GM23248 (cell line): ENCODE data around the gene METTL18. TPM values are rescaled to one million over a fixed set of nuclear protein-coding genes. Genes with fewer than 3 reads are reported as not detected.
"Not testable (repeated sequence)": the region's sequence is repeated elsewhere in the genome, so short reads cannot be mapped to it uniquely, and the experiment has no call there.

Source experiments
- DNase-seq: peaks from one replicate; pipeline ENCODE4 v3.0.0-alpha.2; 2015
- H2AFZ ChIP-seq: fragments of 200-600 bp; sonication (generic); 2 replicates; pipeline ENCODE4 v1.6.1; 2016; ENCODE audit warnings: antibody characterized with exemption
- H3F3A ChIP-seq: fragments of 200-600 bp; sonication (generic); 2 replicates; pipeline ENCODE4 v1.6.1; 2016; ENCODE audit warnings: mild to moderate bottlenecking, antibody characterized with exemption, mixed run types; ENCODE audit not compliant: insufficient read depth
- H3K27ac ChIP-seq: fragments of 200-600 bp; sonication (generic); 2 replicates; pipeline ENCODE4 v1.5.1; 2016; ENCODE audit warnings: mild to moderate bottlenecking
- H3K27me3 ChIP-seq: fragments of 200-600 bp; sonication (generic); replicated peaks from 2 replicates; pipeline ENCODE4 v1.6.1; 2016; ENCODE audit warnings: mild to moderate bottlenecking; ENCODE audit not compliant: insufficient read depth
- H3K36me3 ChIP-seq: fragments of 200-600 bp; sonication (generic); 2 replicates; pipeline ENCODE4 v1.6.1; 2016; ENCODE audit warnings: low read depth, mild to moderate bottlenecking
- H3K4me1 ChIP-seq: fragments of 200-600 bp; sonication (generic); 2 replicates; pipeline ENCODE4 v1.6.1; 2016; ENCODE audit warnings: mild to moderate bottlenecking; ENCODE audit not compliant: insufficient read depth
- H3K4me2 ChIP-seq: fragments of 200-600 bp; sonication (generic); one replicate; pipeline ENCODE4 v1.6.1; 2016; ENCODE audit warnings: mild to moderate bottlenecking; ENCODE audit not compliant: unreplicated experiment
- H3K4me3 ChIP-seq: fragments of 200-600 bp; sonication (generic); 2 replicates; pipeline ENCODE4 v1.5.1; 2016; ENCODE audit warnings: mild to moderate bottlenecking
- H3K79me2 ChIP-seq: fragments of 200-600 bp; sonication (generic); 2 replicates; pipeline ENCODE4 v1.6.1; 2016; ENCODE audit warnings: mild to moderate bottlenecking; ENCODE audit not compliant: insufficient read depth
- H3K9ac ChIP-seq: fragments of 200-600 bp; sonication (generic); 2 replicates; pipeline ENCODE4 v1.6.1; 2016; ENCODE audit warnings: mild to moderate bottlenecking
- H3K9me2 ChIP-seq: fragments of 200-600 bp; sonication (generic); 2 replicates; pipeline ENCODE4 v1.6.1; 2016; ENCODE audit warnings: mixed run types, mild to moderate bottlenecking, moderate library complexity; ENCODE audit not compliant: insufficient read depth
- H3K9me3 ChIP-seq: fragments of 200-600 bp; sonication (generic); one replicate; pipeline ENCODE4 v1.6.1; 2017; ENCODE audit warnings: low read depth
- H4K20me1 ChIP-seq: fragments of 200-600 bp; sonication (generic); 2 replicates; pipeline ENCODE4 v1.6.0; 2016; ENCODE audit not compliant: insufficient read depth
- EZH2 ChIP-seq: fragments of 200-600 bp; sonication (generic); IDR thresholded peaks from 2 replicates; pipeline ENCODE4 v1.6.1; 2018; ENCODE audit warnings: antibody characterized with exemption, mild to moderate bottlenecking; ENCODE audit not compliant: insufficient read depth, poor library complexity, severe bottlenecking
- EZH2phosphoT487 ChIP-seq: fragments of 200-600 bp; sonication (generic); IDR thresholded peaks from 2 replicates; pipeline ENCODE4 v1.6.1; 2018; ENCODE audit warnings: antibody characterized with exemption, moderate library complexity, mild to moderate bottlenecking, low read depth; ENCODE audit not compliant: insufficient read depth
- WGBS, 2 experiments: methylation state at CpG; one replicate each; pipeline ENCODE4 v1.1.6; 2015 to 2017; ENCODE audit warnings: low lambda C conversion rate in 2 of 2, low coverage in 1 of 2; ENCODE audit errors: missing lambda C conversion rate in 2 of 2; 5-methylcytosine and 5-hydroxymethylcytosine counted together
- in situ Hi-C: fragments of 300-500 bp; cut with MboI; formaldehyde crosslinking; loops from 2 replicates; pipeline ENCODE4 v1.15.0; 2020
- polyA plus RNA-seq: library from polyadenylated mRNA; unstranded; fragments of >200 nt; fragmentation: Nextera tagmentation; extraction: Ambion mirVana; gene quantifications from 2 replicates; pipeline ENCODE4 v1.2.1, GENCODE V29; 2016
- total RNA-seq: library from RNA; depleted of rRNA; stranded (reverse); fragments of >200 nt; shearing (Covaris generic); gene quantifications from 2 replicates; pipeline ENCODE4 v1.2.3, GENCODE V29; 2014

The METTL18 gene
- total and polyA plus RNA-seq, 2 experiments from 2014 or later: 6.9 to 7.8 TPM

DNA sequence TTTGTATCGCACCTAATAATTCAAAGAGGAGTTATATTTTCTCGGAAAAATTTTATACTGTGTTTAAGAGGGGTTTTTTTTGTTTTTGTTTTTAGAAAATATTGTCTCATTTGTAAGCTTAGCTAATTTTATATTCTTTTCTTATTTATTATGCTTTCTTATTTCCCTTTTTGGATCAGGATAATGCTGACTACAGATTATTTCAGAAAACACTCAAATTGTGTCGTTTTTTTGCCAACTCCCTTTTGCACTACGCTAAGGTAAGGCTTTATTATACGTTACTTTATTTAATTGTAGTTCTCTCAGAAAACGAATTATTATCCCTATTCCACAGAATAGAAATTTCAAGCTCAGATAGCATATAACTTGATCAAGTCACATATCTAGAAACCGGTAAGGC lies 26.8 kb upstream of the METTL18 start:
- H3K27ac ChIP-seq: no peak overlapping the region
- 98% methylated on average over 7 of the region's 7 CpGs for WGBS, 2 experiments
- no peaks in the 10 kb centered on the region for H4K20me1 ChIP-seq
- in situ Hi-C loops: no loop called here
- H3K4me1 ChIP-seq: no peaks in the 10 kb centered on the region
- H3F3A ChIP-seq: no peaks in the 10 kb centered on the region
- TF ChIP-seq EZH2phosphoT487: no peak
- no peak for TF ChIP-seq EZH2
- no peaks in the 10 kb centered on the region for H3K79me2 ChIP-seq
- no peaks in the 10 kb centered on the region for H3K9me2 ChIP-seq
- H3K4me3 ChIP-seq: no peak overlapping the region
- no peaks in the 10 kb centered on the region for H3K9me3 ChIP-seq
- H3K36me3 ChIP-seq: no peaks in the 10 kb centered on the region
- H3K4me2 ChIP-seq: no peak overlapping the region
- H2AFZ ChIP-seq: no peak overlapping the region
- H3K27me3 ChIP-seq: no peaks in the 10 kb centered on the region
- no peak overlapping the region for H3K9ac ChIP-seq
- DNase-seq: no peak

- no peak overlapping the region for H3K4me3 ChIP-seq
- DNase-seq: no peak
- H4K20me1 ChIP-seq: no peaks in the 10 kb centered on the region
- H3K9ac ChIP-seq: no peak overlapping the region
- H3K4me1 ChIP-seq: no peaks in the 10 kb centered on the region
- H3K79me2 ChIP-seq: no peaks in the 10 kb centered on the region
- TF ChIP-seq EZH2phosphoT487 (no peak), EZH2 (no peak)
- no peaks in the 10 kb centered on the region for H3K9me2 ChIP-seq
- no peaks in the 10 kb centered on the region for H3K36me3 ChIP-seq
- no peaks in the 10 kb centered on the region for H3F3A ChIP-seq
- in situ Hi-C loops: no loop called here
- no peak overlapping the region for H3K4me2 ChIP-seq
- H3K9me3 ChIP-seq: no peaks in the 10 kb centered on the region
- WGBS, 2 experiments: 95 to 100% methylated on average over 1 of the region's 1 CpG
- no peak overlapping the region for H2AFZ ChIP-seq
- no peaks in the 10 kb centered on the region for H3K27me3 ChIP-seq
- H3K27ac ChIP-seq: no peak overlapping the region
Observed at GRCh38 chr1:169816617-169817016, 21.9 kb upstream of the METTL18 start.

DNA sequence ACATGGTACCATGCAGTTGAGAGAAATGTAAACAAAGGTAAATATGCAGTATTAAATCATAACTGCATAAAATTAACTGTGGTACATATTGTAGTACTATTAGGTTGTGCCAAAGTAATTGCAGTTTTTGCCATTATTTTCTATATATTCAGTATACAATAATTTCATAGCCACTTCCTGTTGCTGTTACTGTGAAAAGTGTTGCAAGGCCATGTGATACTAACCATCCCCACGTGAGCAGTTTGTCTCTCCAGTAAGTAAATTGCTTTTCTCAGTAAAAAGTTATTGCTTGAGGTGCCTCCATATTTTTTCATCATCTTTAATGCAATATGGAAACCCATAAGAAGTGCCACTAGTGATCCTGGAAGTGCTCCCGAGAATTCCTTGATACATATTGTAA lies 19.6 kb upstream of the METTL18 start:
- Histone ChIP-seq H3F3A (no peaks in the 10 kb centered on the region), H3K9me3 (no peaks in the 10 kb centered on the region), H3K79me2 (no peaks in the 10 kb centered on the region), H3K27ac (no peak overlapping the region), H3K4me2 (no peak overlapping the region), H2AFZ (no peak overlapping the region), H4K20me1 (no peaks in the 10 kb centered on the region), H3K36me3 (no peaks in the 10 kb centered on the region), H3K4me1 (no peaks in the 10 kb centered on the region), H3K9ac (no peak overlapping the region), H3K9me2 (no peaks in the 10 kb centered on the region), H3K4me3 (no peak overlapping the region), H3K27me3 (no peaks in the 10 kb centered on the region)
- TF ChIP-seq EZH2phosphoT487 (no peak), EZH2 (no peak)
- in situ Hi-C loops: no loop called here
- WGBS, 2 experiments: 53 to 57% methylated on average over 2 of the region's 2 CpGs
- DNase-seq: no peak

DNA sequence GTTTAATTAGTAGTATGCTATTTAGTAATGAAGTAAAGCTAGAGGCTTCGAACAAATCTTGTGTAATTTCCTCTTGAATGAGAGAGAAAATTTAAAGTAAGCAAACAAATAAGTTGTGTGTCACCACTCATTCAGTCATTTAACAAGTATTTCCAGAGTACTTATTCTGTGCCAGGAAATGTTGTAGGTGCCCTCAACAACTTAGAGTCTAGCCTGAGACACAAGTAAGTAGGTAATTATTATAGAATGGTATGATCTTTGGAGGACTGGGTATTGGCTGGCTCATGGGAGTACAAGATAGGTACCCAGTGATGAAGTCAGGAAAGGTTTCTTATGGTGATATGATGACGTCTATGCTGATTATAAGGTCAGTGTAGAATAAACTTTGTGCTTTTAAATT lies 17.4 kb upstream of the METTL18 start:
- H3K4me1 ChIP-seq: no peaks in the 10 kb centered on the region
- H3K4me3 ChIP-seq: no peak overlapping the region
- no peak for TF ChIP-seq EZH2
- no peak for TF ChIP-seq EZH2phosphoT487
- H3K9me2 ChIP-seq: no peaks in the 10 kb centered on the region
- H3F3A ChIP-seq: no peaks in the 10 kb centered on the region
- peak; percentile 5 for DNase-seq
- no peak overlapping the region for H3K4me2 ChIP-seq
- no peak overlapping the region for H3K9ac ChIP-seq
- H2AFZ ChIP-seq: no peak overlapping the region
- 86 to 88% methylated on average over 2 of the region's 2 CpGs for WGBS, 2 experiments
- no peaks in the 10 kb centered on the region for H3K9me3 ChIP-seq
- no peaks in the 10 kb centered on the region for H3K79me2 ChIP-seq
- no peaks in the 10 kb centered on the region for H4K20me1 ChIP-seq
- in situ Hi-C loops: no loop called here
- H3K36me3 ChIP-seq: no peaks in the 10 kb centered on the region
- H3K27ac ChIP-seq: no peak overlapping the region
- no peaks in the 10 kb centered on the region for H3K27me3 ChIP-seq

DNA sequence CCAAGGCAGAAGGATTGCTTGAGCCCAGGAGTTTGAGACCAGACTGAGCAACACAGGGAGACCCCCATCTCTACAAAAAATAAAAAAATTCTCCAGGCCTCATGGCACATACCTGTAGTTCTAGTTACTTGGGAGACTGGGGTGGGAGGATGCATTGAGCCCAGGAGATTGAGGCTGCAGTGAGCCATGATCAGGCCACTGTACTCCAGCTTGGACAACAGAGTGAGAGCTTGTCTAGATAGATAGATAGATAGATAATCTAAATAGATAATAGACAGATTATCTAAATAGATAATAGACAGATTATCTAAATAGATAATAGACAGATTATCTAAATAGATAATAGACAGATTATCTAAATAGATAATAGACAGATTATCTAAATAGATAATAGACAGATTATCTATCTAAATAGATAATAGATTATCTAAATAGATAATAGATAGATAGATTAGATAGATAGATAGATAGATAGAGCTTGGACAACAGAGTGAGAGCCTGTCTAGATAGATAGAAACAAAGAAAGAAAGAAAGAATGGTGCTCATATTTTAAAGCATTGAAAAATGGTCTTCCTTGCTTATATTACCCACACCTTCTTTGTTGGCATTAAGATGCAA lies 16.8 kb upstream of the METTL18 start:
- H3F3A ChIP-seq, H3K9me3 ChIP-seq, H3K9me2 ChIP-seq, H3K27ac ChIP-seq, H3K79me2 ChIP-seq, H3K36me3 ChIP-seq, H3K4me3 ChIP-seq, in situ Hi-C loops, H4K20me1 ChIP-seq, H3K9ac ChIP-seq, H3K27me3 ChIP-seq, H3K4me1 ChIP-seq, H2AFZ ChIP-seq, H3K4me2 ChIP-seq, DNase-seq: not testable (repeated sequence)
